A673 (cell line): ENCODE measurements around the gene HIP1. TPM values are rescaled to one million over a fixed set of nuclear protein-coding genes. Genes with fewer than 3 reads are reported as not detected.

ENCODE experiments used
- BruUV-seq: library from RNA; stranded (reverse); fragments of 400-500 nt; replicated peaks from 2 replicates; lab custom pipeline; 2021; lab: Mats Ljungman, UMichigan
- CTCF ChIA-PET: fragments of 300-600 bp; sonication (Branson Sonifier 250); formaldehyde crosslinking; loops from one replicate; lab custom pipeline; 2022; ENCODE audit warnings: antibody characterized with exemption; lab: Charles Lee
- POLR2A ChIA-PET: fragments of 300-600 bp; sonication (Branson Sonifier 250); formaldehyde crosslinking; loops from one replicate; lab custom pipeline; 2022; ENCODE audit warnings: antibody characterized with exemption; ENCODE audit not compliant: low non-redundant PET; lab: Charles Lee
- DNase-seq: peaks from one replicate; pipeline ENCODE4 v3.0.0-alpha.2; 2015; ENCODE audit warnings: low spot score
- H3K27ac ChIP-seq: fragments of 200-600 bp; sonication (generic); 2 replicates; pipeline ENCODE4 v1.5.1; 2016; ENCODE audit warnings: mixed run types, low read depth, mild to moderate bottlenecking, mixed read lengths, antibody characterized with exemption, low read length; ENCODE audit not compliant: poor library complexity, severe bottlenecking
- H3K27me3 ChIP-seq: fragments of 200-600 bp; sonication (generic); replicated peaks from 2 replicates; pipeline ENCODE4 v1.6.1; 2017; ENCODE audit warnings: mixed run types, low read depth, mild to moderate bottlenecking, mixed read lengths, antibody characterized with exemption, low read length; ENCODE audit not compliant: insufficient read depth, poor library complexity
- H3K36me3 ChIP-seq: fragments of 200-600 bp; sonication (generic); 2 replicates; pipeline ENCODE4 v1.6.1; 2016; ENCODE audit warnings: mixed run types, mild to moderate bottlenecking, mixed read lengths, antibody characterized with exemption, low read length; ENCODE audit not compliant: insufficient read depth, poor library complexity, severe bottlenecking
- H3K4me1 ChIP-seq: fragments of 200-600 bp; sonication (generic); 2 replicates; pipeline ENCODE4 v1.6.1; 2017; ENCODE audit warnings: mixed run types, mild to moderate bottlenecking, mixed read lengths, antibody characterized with exemption, low read length; ENCODE audit not compliant: insufficient read depth, poor library complexity, severe bottlenecking
- H3K4me3 ChIP-seq: fragments of 200-600 bp; sonication (generic); 2 replicates; pipeline ENCODE4 v1.5.1; 2016; ENCODE audit warnings: low read depth, mixed run types, mild to moderate bottlenecking, mixed read lengths, low read length; ENCODE audit not compliant: poor library complexity, severe bottlenecking
- H3K9me3 ChIP-seq: fragments of 200-600 bp; sonication (generic); 2 replicates; pipeline ENCODE4 v1.6.1; 2016; ENCODE audit warnings: mixed run types, low read depth, mild to moderate bottlenecking, mixed read lengths, antibody characterized with exemption, low read length; ENCODE audit not compliant: poor library complexity, severe bottlenecking
- CTCF ChIP-seq: fragments of 300-800, 200-600 bp; sonication (generic); conservative IDR thresholded peaks from 2 replicates; pipeline ENCODE4 v1.5.1; 2017; ENCODE audit warnings: low read depth, mild to moderate bottlenecking, antibody characterized with exemption, low read length, moderate library complexity, mixed read lengths
- EZH2 ChIP-seq: fragments of 200-600 bp; sonication (generic); IDR thresholded peaks from 2 replicates; pipeline ENCODE4 v1.6.1; 2017; ENCODE audit warnings: borderline replicate concordance, low read depth, mild to moderate bottlenecking, mixed read lengths, antibody characterized with exemption, low read length; ENCODE audit not compliant: poor library complexity, severe bottlenecking
- intact Hi-C: fragments of 100-400 bp; cut with micrococcal nuclease; formaldehyde crosslinking; loops from one replicate; pipeline ENCODE4 v1.10.0; 2022; ENCODE audit not compliant: unreplicated experiment
- total RNA-seq: library from RNA; stranded (reverse); gene quantifications from 2 replicates; pipeline ENCODE4 v1.2.3, GENCODE V29; 2021

The HIP1 gene
- total RNA-seq, 1 experiment from 2014 or later: 25.0 TPM

- Histone ChIP-seq H3K4me1 (no peaks in the 10 kb centered on the region), H3K27me3 (no peaks in the 10 kb centered on the region), H3K4me3 (no peak overlapping the region), H3K36me3 (no peaks in the 10 kb centered on the region), H3K9me3 (no peaks in the 10 kb centered on the region), H3K27ac (no peak overlapping the region)
- intact Hi-C loops: loop anchor here (5.0 kb wide), 1 partner anchor 116 kb away; no protein-coding TSS in a partner anchor
- ChIA-PET POLR2A (no interaction called here), CTCF (interaction anchor here (0.7 kb wide), 1 partner anchor 8 kb away, joined by 3 read pairs; no protein-coding TSS in a partner anchor)
- no TSS peak for BruUV-seq
- no peak for TF ChIP-seq EZH2
- TF ChIP-seq CTCF: no peak
- DNase-seq: no peak
These were observed 19.1 kb upstream of the HIP1 start for GRCh38 chr7:75757860-75758259.

- Histone ChIP-seq H3K27me3 (no peaks in the 10 kb centered on the region), H3K4me3 (no peak overlapping the region), H3K36me3 (no peaks in the 10 kb centered on the region), H3K4me1 (no peaks in the 10 kb centered on the region), H3K27ac (no peak overlapping the region), H3K9me3 (no peaks in the 10 kb centered on the region)
- no TSS peak for BruUV-seq
- TF ChIP-seq CTCF (peak; percentile 60), EZH2 (no peak)
- peak; percentile 60 for DNase-seq
- CTCF ChIA-PET: no interaction called here
- intact Hi-C loops: loop anchor here (5.0 kb wide), 1 partner anchor 115 kb away; no protein-coding TSS in a partner anchor
- POLR2A ChIA-PET: no interaction called here
These were observed 18.4 kb upstream of the HIP1 start for GRCh38 chr7:75756991-75757676.

GRCh38 chr7:75756206-75756990 is 17.7 kb upstream of the HIP1 start:
- no peaks in the 10 kb centered on the region for H3K9me3 ChIP-seq
- H3K27ac ChIP-seq: no peak overlapping the region
- no peaks in the 10 kb centered on the region for H3K27me3 ChIP-seq
- ChIA-PET CTCF (interaction anchor here (0.6 kb wide), 1 partner anchor 9 kb away, joined by 6 read pairs; no protein-coding TSS in a partner anchor), POLR2A (no interaction called here)
- H3K4me3 ChIP-seq: no peak overlapping the region
- no peak for DNase-seq
- no peaks in the 10 kb centered on the region for H3K4me1 ChIP-seq
- intact Hi-C loops: loop anchor here (5.0 kb wide), 1 partner anchor 114 kb away; no protein-coding TSS in a partner anchor
- no TSS peak for BruUV-seq
- H3K36me3 ChIP-seq: no peaks in the 10 kb centered on the region
- TF ChIP-seq EZH2 (no peak), CTCF (no peak)
